IMR-90 (cell line): Measurements from ENCODE around the gene SVIL. TPM values are rescaled to one million over a fixed set of nuclear protein-coding genes. Genes with fewer than 3 reads are reported as not detected.
"Not testable (repeated sequence)": the region's sequence is repeated elsewhere in the genome, so short reads cannot be mapped to it uniquely, and the experiment has no call there.

ENCODE experiments used
- ATAC-seq: fragments of 200-7000 bp; cut with Tn5 transposase; 2 replicates; pipeline ENCODE4 v1.9.1; 2020; ENCODE audit warnings: low read depth, mild to moderate bottlenecking, moderate library complexity
- BruUV-seq: library from RNA; stranded (reverse); fragments of 400-500 nt; replicated peaks from 2 replicates; lab custom pipeline; 2021; lab: Mats Ljungman, UMichigan
- CTCF ChIA-PET: fragments of 300-600 bp; formaldehyde crosslinking; extraction: SDS; loops from one replicate; lab custom pipeline; 2021; ENCODE audit warnings: antibody characterized with exemption; lab: Yijun Ruan, JAX
- POLR2A ChIA-PET: fragments of 300-600 bp; sonication (Branson Sonifier 250); formaldehyde crosslinking; loops from one replicate; lab custom pipeline; 2022; ENCODE audit warnings: antibody characterized with exemption; ENCODE audit not compliant: unreplicated experiment; lab: Charles Lee
- DNase-seq: peaks from one replicate; pipeline ENCODE4 v3.0.0; 2013
- H2AFZ ChIP-seq: replicated peaks from 2 replicates; pipeline ENCODE3; 2013; ENCODE audit warnings: low read length, mild to moderate bottlenecking; ENCODE audit not compliant: poor library complexity
- H2AK5ac ChIP-seq: 2 replicates; pipeline ENCODE4 v1.6.1; 2013; ENCODE audit warnings: low read depth, low read length, inconsistent platforms
- H2AK9ac ChIP-seq: replicated peaks from 2 replicates; pipeline ENCODE3; 2013; ENCODE audit warnings: mild to moderate bottlenecking, low read depth, low read length, moderate library complexity; ENCODE audit not compliant: poor library complexity
- H2BK120ac ChIP-seq: 2 replicates; pipeline ENCODE4 v1.6.1; 2013; ENCODE audit warnings: low read depth, low read length, inconsistent platforms
- H2BK15ac ChIP-seq: 3 replicates; pipeline ENCODE4 v1.6.1; 2013; ENCODE audit warnings: low read depth, low read length, inconsistent platforms
- H2BK20ac ChIP-seq: 2 replicates; pipeline ENCODE4 v1.6.1; 2013; ENCODE audit warnings: low read depth, mild to moderate bottlenecking, inconsistent platforms, low read length, moderate library complexity
- H2BK5ac ChIP-seq: 2 replicates; pipeline ENCODE4 v1.6.1; 2013; ENCODE audit warnings: mild to moderate bottlenecking, low read depth, low read length, inconsistent platforms; ENCODE audit not compliant: poor library complexity, severe bottlenecking
- H3K14ac ChIP-seq: replicated peaks from 2 replicates; pipeline ENCODE4 v1.6.1; 2013; ENCODE audit warnings: low read depth, low read length, inconsistent platforms
- H3K18ac ChIP-seq: 2 replicates; pipeline ENCODE4 v1.6.1; 2013; ENCODE audit warnings: low read depth, low read length, control low read depth
- H3K23ac ChIP-seq: 2 replicates; pipeline ENCODE4 v1.6.1; 2013; ENCODE audit warnings: low read depth, low read length, inconsistent platforms
- H3K27ac ChIP-seq: 2 replicates; pipeline ENCODE4 v1.5.1; 2013; ENCODE audit warnings: mild to moderate bottlenecking, control low read depth, low read length; ENCODE audit not compliant: insufficient read depth
- H3K27me3 ChIP-seq: 2 replicates; pipeline ENCODE4 v1.6.1; 2013; ENCODE audit warnings: low read length; ENCODE audit not compliant: control insufficient read depth, insufficient read depth
- H3K36me3 ChIP-seq: 2 replicates; pipeline ENCODE4 v1.6.1; 2013; ENCODE audit warnings: low read length, mixed read lengths; ENCODE audit not compliant: control insufficient read depth, insufficient read depth
- H3K4ac ChIP-seq: 2 replicates; pipeline ENCODE4 v1.6.1; 2013; ENCODE audit warnings: low read depth, low read length, inconsistent platforms
- H3K4me1 ChIP-seq: 2 replicates; pipeline ENCODE4 v1.6.1; 2013; ENCODE audit warnings: low read length, mixed read lengths; ENCODE audit not compliant: control insufficient read depth, insufficient read depth
- H3K4me2 ChIP-seq: 2 replicates; pipeline ENCODE4 v1.6.1; 2013; ENCODE audit warnings: low read depth, mild to moderate bottlenecking, control low read depth, low read length, moderate library complexity
- H3K4me3 ChIP-seq: 2 replicates; pipeline ENCODE4 v1.5.1; 2013; ENCODE audit warnings: low read depth, mild to moderate bottlenecking, control low read depth, low read length, moderate library complexity; ENCODE audit not compliant: insufficient read depth
- H3K56ac ChIP-seq: 2 replicates; pipeline ENCODE4 v1.6.1; 2013; ENCODE audit warnings: low read length, inconsistent platforms; ENCODE audit not compliant: insufficient read depth; ENCODE audit errors: extremely low read depth
- H3K79me1 ChIP-seq, 2 experiments: 2 replicates each; pipeline ENCODE4 v1.6.1; 2013; ENCODE audit warnings: low read length in 2 of 2, inconsistent platforms in 1 of 2, low read depth in 1 of 2
- H3K9ac ChIP-seq: 2 replicates; pipeline ENCODE4 v1.6.1; 2013; ENCODE audit warnings: low read depth, low read length, control low read depth
- H3K9me1 ChIP-seq: 2 replicates; pipeline ENCODE4 v1.6.1; 2013; ENCODE audit warnings: low read length, inconsistent platforms; ENCODE audit not compliant: insufficient read depth
- H3K9me3 ChIP-seq: 2 replicates; pipeline ENCODE4 v1.6.1; 2013; ENCODE audit warnings: low read length; ENCODE audit not compliant: control insufficient read depth, insufficient read depth
- H4K20me1 ChIP-seq: 2 replicates; pipeline ENCODE4 v1.6.1; 2013; ENCODE audit warnings: low read length, inconsistent platforms; ENCODE audit not compliant: insufficient read depth
- H4K5ac ChIP-seq: 2 replicates; pipeline ENCODE4 v1.6.1; 2013; ENCODE audit warnings: mild to moderate bottlenecking, low read depth, low read length, control low read depth
- H4K8ac ChIP-seq, 2 experiments: 2 replicates each; pipeline ENCODE4 v1.6.1; 2013; ENCODE audit warnings: low read depth in 2 of 2, low read length in 2 of 2, control low read depth in 1 of 2, inconsistent platforms in 1 of 2
- H4K91ac ChIP-seq: 2 replicates; pipeline ENCODE4 v1.6.1; 2013; ENCODE audit warnings: low read depth, low read length, inconsistent platforms; ENCODE audit not compliant: insufficient read depth
- WGBS, 2 experiments: methylation state at CpG; one replicate each; pipeline versions ENCODE4 v1.1.5 to v1.1.7; 2013; ENCODE audit warnings: missing lambda C conversion rate in 2 of 2; ENCODE audit not compliant: insufficient read length in 1 of 2; ENCODE audit errors: extremely low coverage in 2 of 2; 5-methylcytosine and 5-hydroxymethylcytosine counted together
- dilution Hi-C: fragments of 300-500 bp; cut with HindIII; formaldehyde crosslinking; loops from one replicate; pipeline ENCODE4 v1.14.3; 2018; ENCODE audit warnings: low sequenced_read_pairs; ENCODE audit not compliant: unreplicated experiment
- in situ Hi-C: fragments of 300-500 bp; cut with MboI; formaldehyde crosslinking; loops from 3 replicates; pipeline ENCODE4 v1.14.3; 2019; ENCODE audit warnings: low sequenced_read_pairs, inconsistent platforms, mixed read lengths
- intact Hi-C: fragments of 100-400 bp; cut with micrococcal nuclease; formaldehyde crosslinking; loops from 2 replicates; pipeline ENCODE4 v1.10.0; 2022
- polyA plus RNA-seq, 3 experiments: library from polyadenylated mRNA; depleted of rRNA; stranded (reverse); fragments of >200 nt; gene quantifications; 2 replicates each; pipeline ENCODE4 v1.2.3, GENCODE V29; 2012; ENCODE audit warnings: low replicate concordance in 1 of 3
- total RNA-seq: library from RNA; depleted of rRNA; stranded (reverse); fragments of >200 nt; gene quantifications from 2 replicates; pipeline ENCODE4 v1.2.3, GENCODE V29; 2012

The SVIL gene
- total and polyA plus RNA-seq, 2 of the 4 experiments (the other 2 are of a cell fraction) = 11.5 to 11.6 TPM

DNA sequence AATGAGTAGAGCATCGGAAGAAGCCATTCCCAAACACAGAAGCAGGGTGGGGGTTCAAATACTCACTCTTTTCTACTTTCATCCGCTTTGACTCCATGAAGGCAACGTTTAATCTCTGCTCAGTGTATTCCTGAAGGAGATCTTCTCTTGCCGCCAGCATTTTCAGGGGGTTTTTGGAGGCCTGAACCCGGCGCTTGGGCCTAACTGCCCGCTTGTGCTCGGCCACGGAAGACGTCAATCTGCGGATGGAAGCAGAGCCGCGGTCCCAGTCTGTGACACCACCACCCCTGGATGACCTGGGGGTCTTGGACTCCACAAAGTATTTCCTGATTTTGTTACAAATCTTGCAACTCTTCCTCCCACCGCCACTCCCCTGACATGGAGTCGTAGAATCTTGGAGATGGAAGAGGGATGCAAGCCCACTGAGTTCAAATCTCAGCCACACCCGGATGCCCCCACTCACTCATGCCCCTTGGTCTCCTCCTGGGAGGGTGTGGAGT, 143.9 kb downstream of the SVIL start:
- H3K56ac ChIP-seq, CTCF ChIA-PET, H2AFZ ChIP-seq, H3K4me2 ChIP-seq, in situ Hi-C loops, H3K79me1 ChIP-seq, POLR2A ChIA-PET, H3K18ac ChIP-seq, H2AK5ac ChIP-seq, H3K23ac ChIP-seq, H2AK9ac ChIP-seq, H3K27ac ChIP-seq, H3K4me3 ChIP-seq, BruUV-seq, H4K5ac ChIP-seq, H4K20me1 ChIP-seq, H2BK120ac ChIP-seq, H3K9ac ChIP-seq, H3K9me3 ChIP-seq, H4K8ac ChIP-seq, H3K9me1 ChIP-seq, H3K14ac ChIP-seq, H4K91ac ChIP-seq, H2BK20ac ChIP-seq, H3K4me1 ChIP-seq, ATAC-seq, intact Hi-C loops, dilution Hi-C loops, H3K4ac ChIP-seq, DNase-seq, H2BK15ac ChIP-seq, H3K27me3 ChIP-seq, H2BK5ac ChIP-seq: not testable (repeated sequence)
- no CpG with 5 or more reads among the region's 16 CpGs for WGBS, 2 experiments
- peaks cover 49% of the 10 kb centered on the region for H3K36me3 ChIP-seq

DNA sequence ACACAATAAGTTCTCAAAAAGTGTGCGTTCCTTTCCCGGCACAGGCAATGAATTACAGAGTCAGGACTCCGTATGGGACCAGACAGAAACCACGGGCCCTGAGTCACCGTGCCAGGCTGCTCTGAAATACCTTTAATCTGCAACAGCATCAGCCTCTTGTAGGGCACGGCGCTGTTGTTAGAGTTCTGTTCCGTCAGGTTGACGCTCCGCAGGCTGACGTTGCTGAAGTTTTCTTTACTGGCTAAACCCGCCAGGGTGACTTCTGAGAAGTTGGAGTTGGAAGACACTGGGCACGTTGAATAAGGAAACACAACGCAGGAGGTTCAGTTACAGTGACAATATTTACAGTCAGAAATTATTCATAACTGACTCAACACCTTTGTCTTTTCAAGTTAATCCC, 146.3 kb downstream of the SVIL start:
- H3K27ac ChIP-seq, H4K20me1 ChIP-seq, in situ Hi-C loops, H3K4me3 ChIP-seq, H3K9ac ChIP-seq, DNase-seq, H4K5ac ChIP-seq, H3K9me3 ChIP-seq, H3K18ac ChIP-seq, H3K79me1 ChIP-seq, H3K23ac ChIP-seq, CTCF ChIA-PET, H2AFZ ChIP-seq, intact Hi-C loops, H2BK15ac ChIP-seq, ATAC-seq, H2AK5ac ChIP-seq, H3K4me1 ChIP-seq, POLR2A ChIA-PET, H2BK120ac ChIP-seq, H2AK9ac ChIP-seq, H3K4me2 ChIP-seq, H3K14ac ChIP-seq, BruUV-seq, H3K9me1 ChIP-seq, H3K56ac ChIP-seq, H3K27me3 ChIP-seq, H2BK20ac ChIP-seq, H4K91ac ChIP-seq, H4K8ac ChIP-seq, H2BK5ac ChIP-seq, dilution Hi-C loops, H3K4ac ChIP-seq: not testable (repeated sequence)
- 73% methylated on average over 4 of the region's 14 CpGs; no CpG with 5 or more reads in 1 of the 2 experiments for WGBS, 2 experiments
- H3K36me3 ChIP-seq = peaks cover 40% of the 10 kb centered on the region
